ENCODE results near the gene HOXC4.

DNA sequence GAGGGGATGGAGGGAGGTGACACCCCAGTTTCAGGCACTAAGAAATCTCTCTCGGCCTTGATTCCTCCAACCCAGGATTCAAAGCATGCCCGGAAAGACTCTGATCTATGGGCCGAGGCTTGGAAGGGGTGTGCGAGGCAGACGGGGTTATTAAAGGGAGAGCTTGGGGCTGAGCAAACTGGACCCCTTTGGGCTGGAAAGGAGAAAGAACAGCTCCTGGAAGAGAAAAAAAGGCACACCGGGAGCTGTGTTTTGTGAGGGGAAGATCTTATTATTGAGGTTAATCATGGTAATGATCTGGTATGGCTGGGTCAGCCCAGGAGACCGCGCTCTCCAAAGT is 5.7 kb upstream of the HOXC4 start:
- TF ChIP-seq ZEB2 (tag by site-specific recombination; IDR thresholded peaks at IDR 0.05) = no peak
- TF ChIP-seq, protein P1, sequence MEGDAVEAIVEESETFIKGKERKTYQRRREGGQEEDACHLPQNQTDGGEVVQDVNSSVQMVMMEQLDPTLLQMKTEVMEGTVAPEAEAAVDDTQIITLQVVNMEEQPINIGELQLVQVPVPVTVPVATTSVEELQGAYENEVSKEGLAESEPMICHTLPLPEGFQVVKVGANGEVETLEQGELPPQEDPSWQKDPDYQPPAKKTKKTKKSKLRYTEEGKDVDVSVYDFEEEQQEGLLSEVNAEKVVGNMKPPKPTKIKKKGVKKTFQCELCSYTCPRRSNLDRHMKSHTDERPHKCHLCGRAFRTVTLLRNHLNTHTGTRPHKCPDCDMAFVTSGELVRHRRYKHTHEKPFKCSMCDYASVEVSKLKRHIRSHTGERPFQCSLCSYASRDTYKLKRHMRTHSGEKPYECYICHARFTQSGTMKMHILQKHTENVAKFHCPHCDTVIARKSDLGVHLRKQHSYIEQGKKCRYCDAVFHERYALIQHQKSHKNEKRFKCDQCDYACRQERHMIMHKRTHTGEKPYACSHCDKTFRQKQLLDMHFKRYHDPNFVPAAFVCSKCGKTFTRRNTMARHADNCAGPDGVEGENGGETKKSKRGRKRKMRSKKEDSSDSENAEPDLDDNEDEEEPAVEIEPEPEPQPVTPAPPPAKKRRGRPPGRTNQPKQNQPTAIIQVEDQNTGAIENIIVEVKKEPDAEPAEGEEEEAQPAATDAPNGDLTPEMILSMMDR (tag by site-specific recombination; IDR thresholded peaks at IDR 0.05) = no peak
- TF ChIP-seq ZNF785 (tag by site-specific recombination; IDR thresholded peaks at IDR 0.05) = no peak
- TF ChIP-seq TRIM28 (IDR thresholded peaks at IDR 0.05; ENCODE audit: borderline replicate concordance, low read length) = no peak
- TF ChIP-seq REPIN1 (tag by site-specific recombination; IDR thresholded peaks at IDR 0.05; ENCODE audit: low read depth) = no peak
- TF ChIP-seq ZSCAN4 (tag by site-specific recombination; IDR thresholded peaks at IDR 0.05) = no peak

Data from HEK293 (cell line).